ENCODE data around the gene ATP8B4.

ATP8B4 gene

GRCh38 chr15:49817100-49817499 is 301.9 kb downstream of the ATP8B4 start:
- no peak overlapping the region for H2AFZ ChIP-seq (ENCODE audit: low read depth, low read length, severe bottlenecking)
- no peak overlapping the region for H3K27ac ChIP-seq (ENCODE audit: low read depth, low read length)
- H3K36me3 ChIP-seq (ENCODE audit: low read length): no peaks in the 10 kb centered on the region
- no peaks in the 10 kb centered on the region for H3F3A ChIP-seq (ENCODE audit: insufficient read depth)
- no peaks in the 10 kb centered on the region for H3K9me3 ChIP-seq (ENCODE audit: insufficient read depth, low read length)
- H3K9ac ChIP-seq (ENCODE audit: low read length): no peak overlapping the region
- no peaks in the 10 kb centered on the region for H3K27me3 ChIP-seq (ENCODE audit: low read length)
- no peaks in the 10 kb centered on the region for H4K20me1 ChIP-seq (ENCODE audit: low read depth, low read length)
- TF ChIP-seq EZH2phosphoT487 (conservative IDR thresholded peaks at IDR 0.05; ENCODE audit: low read length) (no peak), CTCF (IDR thresholded peaks at IDR 0.05; ENCODE audit: insufficient read depth, low read length, poor library complexity, severe bottlenecking) (no peak)
- no peaks in the 10 kb centered on the region for H3K9me2 ChIP-seq (replicated peaks; ENCODE audit: insufficient read depth, low read length)
- H3K4me3 ChIP-seq (ENCODE audit: insufficient read depth, low read length, poor library complexity, severe bottlenecking): no peak overlapping the region
- no peak overlapping the region for H3K4me2 ChIP-seq (ENCODE audit: low read depth, low read length, poor library complexity, severe bottlenecking)
- no peaks in the 10 kb centered on the region for H3K79me2 ChIP-seq (ENCODE audit: insufficient read depth, low read length)

GRCh38 chr15:49815950-49816349 is 303.1 kb downstream of the ATP8B4 start:
- H4K20me1 ChIP-seq (ENCODE audit: low read depth, low read length): no peaks in the 10 kb centered on the region
- no peaks in the 10 kb centered on the region for H3K9me2 ChIP-seq (replicated peaks; ENCODE audit: insufficient read depth, low read length)
- TF ChIP-seq CTCF (IDR thresholded peaks at IDR 0.05; ENCODE audit: insufficient read depth, low read length, poor library complexity, severe bottlenecking) (no peak), EZH2phosphoT487 (conservative IDR thresholded peaks at IDR 0.05; ENCODE audit: low read length) (no peak)
- H2AFZ ChIP-seq (ENCODE audit: low read depth, low read length, severe bottlenecking): no peak overlapping the region
- no peaks in the 10 kb centered on the region for H3K27me3 ChIP-seq (ENCODE audit: low read length)
- no peaks in the 10 kb centered on the region for H3K79me2 ChIP-seq (ENCODE audit: insufficient read depth, low read length)
- no peak overlapping the region for H3K27ac ChIP-seq (ENCODE audit: low read depth, low read length)
- H3K4me3 ChIP-seq (ENCODE audit: insufficient read depth, low read length, poor library complexity, severe bottlenecking): no peak overlapping the region
- no peak overlapping the region for H3K9ac ChIP-seq (ENCODE audit: low read length)
- no peaks in the 10 kb centered on the region for H3K9me3 ChIP-seq (ENCODE audit: insufficient read depth, low read length)
- H3F3A ChIP-seq (ENCODE audit: insufficient read depth): no peaks in the 10 kb centered on the region
- H3K36me3 ChIP-seq (ENCODE audit: low read length): no peaks in the 10 kb centered on the region
- H3K4me2 ChIP-seq (ENCODE audit: low read depth, low read length, poor library complexity, severe bottlenecking): no peak overlapping the region

- no peaks in the 10 kb centered on the region for H3F3A ChIP-seq (ENCODE audit: insufficient read depth)
- H2AFZ ChIP-seq (ENCODE audit: low read depth, low read length, severe bottlenecking): no peak overlapping the region
- no peaks in the 10 kb centered on the region for H3K36me3 ChIP-seq (ENCODE audit: low read length)
- no peak for TF ChIP-seq CTCF (IDR thresholded peaks at IDR 0.05; ENCODE audit: insufficient read depth, low read length, poor library complexity, severe bottlenecking)
- TF ChIP-seq EZH2phosphoT487 (conservative IDR thresholded peaks at IDR 0.05; ENCODE audit: low read length): no peak
- no peak overlapping the region for H3K4me2 ChIP-seq (ENCODE audit: low read depth, low read length, poor library complexity, severe bottlenecking)
- no peaks in the 10 kb centered on the region for H3K79me2 ChIP-seq (ENCODE audit: insufficient read depth, low read length)
- no peak overlapping the region for H3K9ac ChIP-seq (ENCODE audit: low read length)
- no peaks in the 10 kb centered on the region for H3K9me2 ChIP-seq (replicated peaks; ENCODE audit: insufficient read depth, low read length)
- no peaks in the 10 kb centered on the region for H3K27me3 ChIP-seq (ENCODE audit: low read length)
- no peaks in the 10 kb centered on the region for H3K9me3 ChIP-seq (ENCODE audit: insufficient read depth, low read length)
- H3K27ac ChIP-seq (ENCODE audit: low read depth, low read length): no peak overlapping the region
- no peaks in the 10 kb centered on the region for H4K20me1 ChIP-seq (ENCODE audit: low read depth, low read length)
- H3K4me3 ChIP-seq (ENCODE audit: insufficient read depth, low read length, poor library complexity, severe bottlenecking): no peak overlapping the region
These were observed 303.5 kb downstream of the ATP8B4 start for GRCh38 chr15:49815526-49815925.

Measured in SU-DHL-6 (cell line).